Measurements from ENCODE around the gene CREB5. TPM values are rescaled to one million over a fixed set of nuclear protein-coding genes. Genes with fewer than 3 reads are reported as not detected.
A peak's percentile ranks its signal among the peaks of the same experiment; 100 is the strongest.

The CREB5 gene
- total and polyA plus RNA-seq, 2 donors (not counting 3 experiments of a cell fraction or from before 2014, with no cell fraction given): 19.6 to 28.4 TPM

DNA sequence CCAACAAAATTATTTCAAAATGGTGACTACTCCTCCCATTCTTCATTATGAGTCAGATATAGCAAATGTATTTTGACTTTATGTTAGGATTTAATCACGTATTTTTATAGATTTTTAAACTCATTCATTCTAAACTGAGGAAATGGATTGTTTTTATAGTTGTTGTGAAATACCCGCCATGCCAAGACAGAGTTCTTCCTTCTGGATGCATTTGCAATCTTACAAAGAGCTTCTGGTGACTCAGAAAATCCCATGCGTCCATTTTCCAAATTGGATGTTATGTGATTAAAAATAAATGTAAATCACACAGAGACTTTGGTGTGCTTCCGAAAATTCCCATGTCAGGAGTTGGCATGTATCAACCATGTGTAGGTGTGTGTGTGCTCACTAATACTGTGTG is 366.5 kb downstream of the CREB5 start:
- Histone ChIP-seq H2AFZ (ENCODE audit: low read depth, low read length) (peak overlapping the region; percentile 78), H3K27ac (ENCODE audit: insufficient read depth, low read depth, low read length) (peak overlapping the region; percentile 7), H3K9me1 (replicated peaks; ENCODE audit: control insufficient read depth, extremely low read depth, insufficient read depth, low read length) (no peaks in the 10 kb centered on the region), H3K9me3 (replicated peaks; ENCODE audit: control insufficient read depth, insufficient read depth, low read length) (no peaks in the 10 kb centered on the region), H3K4me3 (replicated peaks in 1 of 3; ENCODE audit: insufficient read depth in 1 of 3, low read depth in 1 of 3, low read length in 3 of 3) (no peak overlapping the region), H3K27me3 (ENCODE audit: control insufficient read depth in 2 of 2, insufficient read depth in 2 of 2, low read length in 2 of 2) (no peaks in the 10 kb centered on the region), H3K36me3 (ENCODE audit: control insufficient read depth in 2 of 2, extremely low read depth in 1 of 2, insufficient read depth in 2 of 2, low read length in 2 of 2) (no peaks in the 10 kb centered on the region), H3K4me2 (ENCODE audit: insufficient read depth, low read length) (peak overlapping the region; percentile 45), H4K20me1 (replicated peaks; ENCODE audit: control insufficient read depth, extremely low read depth, insufficient read depth, low read length) (no peaks in the 10 kb centered on the region), H3K79me2 (ENCODE audit: control insufficient read depth, insufficient read depth, low read length) (no peaks in the 10 kb centered on the region), H3K4me1 (ENCODE audit: control insufficient read depth, extremely low read depth, insufficient read depth, low read length) (peaks cover 14% of the 10 kb centered on the region), H3K9ac (replicated peaks; ENCODE audit: extremely low read depth, insufficient read depth, low read length) (no peak overlapping the region)
- CTCF ChIA-PET: interaction anchor here (1.0 to 1.3 kb wide), 2 partner anchors 13 to 78 kb away, joined by 3 read pairs; no protein-coding TSS in a partner anchor
- POLR2A ChIA-PET: no interaction called here
- DNase-seq (ENCODE audit: low read depth, low spot score): peak; percentile 85
- dilution Hi-C loops (cut with MboI; ENCODE audit: extremely low pct_ligation_motif_present, low sequenced_read_pairs): no loop called here
- TF ChIP-seq FOS (IDR thresholded peaks at IDR 0.05; ENCODE audit: borderline replicate concordance, insufficient read depth, low read length) (peak; percentile 47), EZH2 (IDR thresholded peaks at IDR 0.05; ENCODE audit: borderline replicate concordance, low read depth, low read length, severe bottlenecking) (no peak), POLR2AphosphoS5 (IDR thresholded peaks at IDR 0.05; ENCODE audit: insufficient read depth, low read depth, low read length) (no peak), MYC (IDR thresholded peaks at IDR 0.05; ENCODE audit: low read depth, low read length) (no peak)
- intact Hi-C loops (cut with micrococcal nuclease): no loop called here
- BruUV-seq (replicated peaks): no TSS peak
- peak; percentile 53 for FAIRE-seq

DNA sequence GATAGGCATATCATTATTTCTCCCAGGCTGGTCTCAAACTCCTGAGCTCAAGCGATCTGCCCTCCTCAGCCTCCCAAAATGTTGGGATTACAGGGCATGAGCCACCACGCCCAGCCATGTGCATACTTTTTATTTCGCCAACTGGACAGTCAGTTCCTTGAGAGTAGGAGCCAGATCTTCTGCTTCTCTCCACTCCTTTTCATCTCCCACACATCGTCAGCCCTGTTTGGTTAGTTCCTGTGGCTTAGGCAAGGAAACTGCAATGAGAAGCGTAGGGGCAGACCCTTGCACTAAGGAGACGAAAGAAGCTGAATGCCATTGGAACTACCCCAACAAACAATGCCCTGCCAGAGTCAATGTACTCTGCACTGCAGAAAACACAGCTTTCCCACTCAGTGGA is 367.6 kb downstream of the CREB5 start:
- Histone ChIP-seq H3K9me1 (replicated peaks; ENCODE audit: control insufficient read depth, extremely low read depth, insufficient read depth, low read length) (no peaks in the 10 kb centered on the region), H2AFZ (ENCODE audit: low read depth, low read length) (no peak overlapping the region), H4K20me1 (replicated peaks; ENCODE audit: control insufficient read depth, extremely low read depth, insufficient read depth, low read length) (no peaks in the 10 kb centered on the region), H3K27ac (ENCODE audit: insufficient read depth, low read depth, low read length) (no peak overlapping the region), H3K4me2 (ENCODE audit: insufficient read depth, low read length) (no peak overlapping the region), H3K79me2 (ENCODE audit: control insufficient read depth, insufficient read depth, low read length) (no peaks in the 10 kb centered on the region), H3K9ac (replicated peaks; ENCODE audit: extremely low read depth, insufficient read depth, low read length) (no peak overlapping the region), H3K27me3 (ENCODE audit: control insufficient read depth in 2 of 2, insufficient read depth in 2 of 2, low read length in 2 of 2) (no peaks in the 10 kb centered on the region), H3K4me1 (ENCODE audit: control insufficient read depth, extremely low read depth, insufficient read depth, low read length) (peaks cover 14% of the 10 kb centered on the region), H3K36me3 (ENCODE audit: control insufficient read depth in 2 of 2, extremely low read depth in 1 of 2, insufficient read depth in 2 of 2, low read length in 2 of 2) (no peaks in the 10 kb centered on the region), H3K4me3 (replicated peaks in 1 of 3; ENCODE audit: insufficient read depth in 1 of 3, low read depth in 1 of 3, low read length in 3 of 3) (no peak overlapping the region), H3K9me3 (replicated peaks; ENCODE audit: control insufficient read depth, insufficient read depth, low read length) (no peaks in the 10 kb centered on the region)
- no peak for DNase-seq (ENCODE audit: low read depth, low spot score)
- BruUV-seq (replicated peaks): no TSS peak
- no peak for FAIRE-seq
- ChIA-PET POLR2A (no interaction called here), CTCF (interaction anchor here (1.2 kb wide), 1 partner anchor 18 kb away, joined by 3 read pairs; no protein-coding TSS in a partner anchor)
- intact Hi-C loops (cut with micrococcal nuclease): no loop called here
- dilution Hi-C loops (cut with MboI; ENCODE audit: extremely low pct_ligation_motif_present, low sequenced_read_pairs): no loop called here
- no peak for TF ChIP-seq GATA2 (IDR thresholded peaks at IDR 0.05; ENCODE audit: insufficient read depth, insufficient read length, low read depth, low read length)
- TF ChIP-seq MYC (IDR thresholded peaks at IDR 0.05; ENCODE audit: low read depth, low read length): no peak
- no peak for TF ChIP-seq FOS (IDR thresholded peaks at IDR 0.05; ENCODE audit: borderline replicate concordance, insufficient read depth, low read length)

All from endothelial cell of umbilical vein (primary cell).